GM12878 (cell line): ENCODE data around the gene DSEL. TPM values are rescaled to one million over a fixed set of nuclear protein-coding genes. Genes with fewer than 3 reads are reported as not detected.

ENCODE experiments used
- ATF7 ChIP-seq: fragments of 450-650 bp; IDR thresholded peaks from 2 replicates; pipeline ENCODE4 v1.6.1; 2016; ENCODE audit warnings: low read depth, mild to moderate bottlenecking
- BCL3 ChIP-seq: IDR thresholded peaks from 2 replicates; pipeline ENCODE4 v1.6.1; 2011; ENCODE audit warnings: borderline replicate concordance, low read depth, mild to moderate bottlenecking, moderate library complexity, low read length; ENCODE audit not compliant: insufficient read depth, poor library complexity, severe bottlenecking
- CBFB ChIP-seq: IDR thresholded peaks from 2 replicates; pipeline ENCODE4 v1.6.1; 2016; ENCODE audit warnings: antibody characterized with exemption, low read depth
- IRF4 ChIP-seq: IDR thresholded peaks from 2 replicates; pipeline ENCODE4 v1.6.1; 2011; ENCODE audit warnings: low read depth, low read length
- KLF5 ChIP-seq: fragments of 450-650 bp; IDR thresholded peaks from 2 replicates; pipeline ENCODE4 v1.6.1; 2014; ENCODE audit warnings: mild to moderate bottlenecking; ENCODE audit not compliant: partially characterized antibody
- MAX ChIP-seq: IDR thresholded peaks from 2 replicates; pipeline ENCODE4 v1.6.1; 2012; ENCODE audit warnings: low read depth, low read length, improper control_type of control experiment
- NR2C2 ChIP-seq: IDR thresholded peaks from 2 replicates; pipeline ENCODE4 v1.6.1; 2011; ENCODE audit warnings: borderline replicate concordance, low read depth; ENCODE audit not compliant: control insufficient read depth, insufficient read length
- RAD51 ChIP-seq: fragments of 450-650 bp; IDR thresholded peaks from 2 replicates; pipeline ENCODE4 v1.6.1; 2016; ENCODE audit warnings: moderate library complexity, mild to moderate bottlenecking, inconsistent platforms
- TCF7 ChIP-seq: IDR thresholded peaks from 2 replicates; pipeline ENCODE4 v1.6.1; 2014; ENCODE audit warnings: antibody characterized with exemption, borderline replicate concordance
- YY1 ChIP-seq: IDR thresholded peaks from 2 replicates; pipeline ENCODE4 v1.6.1; 2011; ENCODE audit warnings: low read depth, mild to moderate bottlenecking, low read length
- ZNF24 ChIP-seq: fragments of 450-650 bp; IDR thresholded peaks from 2 replicates; pipeline ENCODE4 v1.6.1; 2017; ENCODE audit warnings: antibody characterized with exemption, mild to moderate bottlenecking
- ZNF687 ChIP-seq: fragments of 450-650 bp; IDR thresholded peaks from 2 replicates; pipeline ENCODE4 v1.6.1; 2017; ENCODE audit warnings: mild to moderate bottlenecking, moderate library complexity
- polyA plus RNA-seq, 11 experiments: library from polyadenylated mRNA; depleted of rRNA in 4 of 11; unstranded in 6 of 11; stranded (reverse) in 5 of 11; fragments of >200 nt; fragmentation: Nextera tagmentation in 4 of 11; fragmentation: Illumina TruSeq in 1 of 11; extraction: Ambion mirVana in 4 of 11; extraction: Trizol in 1 of 11; gene quantifications; 1 replicate in 1 of 11; 2 replicates in 10 of 11; pipeline versions ENCODE4 v1.2.1 to v1.2.3, GENCODE V29; 2011 to 2016; ENCODE audit warnings: inconsistent platforms in 2 of 11, missing spikeins in 2 of 11, low read depth in 1 of 11
- total RNA-seq, 4 experiments: library from RNA; depleted of rRNA in 3 of 4; stranded (reverse); fragments of >200 nt in 3 of 4; fragmentation: Illumina TruSeq in 1 of 4; extraction: Trizol in 1 of 4; gene quantifications; 2 replicates each; pipeline versions ENCODE4 v1.2.1 to v1.2.3, GENCODE V29; 2013 to 2021

DSEL gene
- total and polyA plus RNA-seq, 10 of the 15 experiments (the other 5 are each of a cell fraction or from before 2014, with no cell fraction given): 0.03 TPM; not detected in 9

GRCh38 chr18:67483952-67484351 is 32.6 kb downstream of the DSEL start (continued):
- TF ChIP-seq ZNF687 (no peak), MAX (no peak), NR2C2 (no peak), TCF7 (no peak), YY1 (no peak), IRF4 (no peak), BCL3 (no peak), KLF5 (no peak), CBFB (no peak), ZNF24 (no peak), RAD51 (no peak), ATF7 (no peak)
